ENCODE data around the gene WDTC1. TPM values are rescaled to one million over a fixed set of nuclear protein-coding genes. Genes with fewer than 3 reads are reported as not detected.

The WDTC1 gene
- total and polyA plus RNA-seq, 9 of the 15 experiments (the other 6 are each of a cell fraction or from before 2014, with no cell fraction given): 0.18 to 32.3 (median 8.8) TPM

DNA sequence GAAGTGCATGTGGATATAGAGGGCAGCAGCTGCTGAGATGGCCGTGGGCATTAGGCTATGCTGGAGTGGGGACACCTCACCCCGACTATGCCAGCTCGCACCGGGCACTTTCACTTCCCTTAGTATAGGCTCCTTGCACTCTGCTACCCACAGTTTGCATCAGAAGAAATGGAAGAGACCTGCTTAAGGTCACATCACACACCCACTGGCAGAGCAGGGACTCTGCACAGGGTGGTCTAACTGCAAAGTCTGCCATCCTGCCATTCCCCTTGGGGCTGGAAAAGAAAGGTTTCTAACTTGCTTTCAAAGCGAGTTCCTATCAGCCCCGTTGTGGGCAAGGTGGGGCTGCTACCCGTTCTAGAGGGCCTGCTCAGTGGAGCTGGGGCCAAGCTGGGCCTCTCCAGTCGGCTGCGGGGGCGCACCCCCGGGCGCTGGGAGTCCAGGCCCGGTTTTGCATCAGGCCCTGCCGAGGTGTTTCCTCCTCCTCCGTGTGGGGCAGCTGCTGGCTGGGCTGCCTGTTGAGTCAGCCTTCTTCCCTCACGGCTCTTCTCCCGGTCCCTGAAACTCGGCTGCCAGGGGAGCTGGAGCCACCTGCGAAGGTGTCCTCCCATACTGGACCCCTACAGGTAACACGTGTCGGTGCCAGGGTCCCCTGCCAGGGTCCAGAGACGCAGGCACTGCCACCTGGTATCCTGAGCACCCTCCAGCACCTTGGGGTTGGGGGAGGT is 107.3 kb downstream of the WDTC1 start, which contains the start of gene SYTL1:
TSS of gene SYTL1 (plus strand) at position 498 of the 728 bp plus-strand sequence. CDS start 3,313 bp downstream, outside the sequence.
- peaks cover 2% of the 10 kb centered on the region; the same call in 2 of the 3 replicates for H3K36me3 ChIP-seq (ENCODE audit: control insufficient read depth, insufficient read depth, low read length)
- H3K4me2 ChIP-seq (ENCODE audit: insufficient read depth, low read length): peak within 1 kb of the TSS; percentile 72
- DNase-seq (ENCODE audit: extremely low read depth in 1 of 4, low spot score in 3 of 4) (peak; percentile 72 to 82 (median 81)), ATAC-seq (peak; percentile 87), FAIRE-seq (no peak)
- H4K20me1 ChIP-seq (replicated peaks; ENCODE audit: control insufficient read depth, insufficient read depth, low read length): no peaks in the 10 kb centered on the region
- H3K79me2 ChIP-seq (ENCODE audit: control insufficient read depth, insufficient read depth, low read length): no peaks in the 10 kb centered on the region; the same call in 2 of the 3 replicates
- peak within 1 kb of the TSS; percentile 48; the same call in 2 of the 3 replicates for H3K27ac ChIP-seq (ENCODE audit: extremely low read depth, low read depth, low read length)
- CTCF ChIA-PET (ENCODE audit: low intra/inter-chr PET ratio): interaction anchor here (0.7 to 1.0 kb wide), 2 partner anchors 9 to 147 kb away, joined by 3 read pairs; no protein-coding TSS in a partner anchor
- no peaks in the 10 kb centered on the region for H3K9me1 ChIP-seq (ENCODE audit: control insufficient read depth, insufficient read depth, low read length)
- intact Hi-C loops (cut with micrococcal nuclease) (no loop called here), in situ Hi-C loops (cut with MboI) (no loop called here)
- H3K9me3 ChIP-seq (replicated peaks; ENCODE audit: control insufficient read depth, insufficient read depth, low read depth, low read length): no peaks in the 10 kb centered on the region
- 30% methylated on average over 19 of the region's 22 CpGs for WGBS (ENCODE audit: insufficient coverage, low coverage, missing lambda C conversion rate)
- peak within 1 kb of the TSS; percentile 79 for H2AFZ ChIP-seq (ENCODE audit: low read depth, low read length)
- H3K27me3 ChIP-seq (ENCODE audit: control insufficient read depth in 2 of 2, insufficient read depth in 2 of 2, low read length in 2 of 2): no peaks in the 10 kb centered on the region
- POLR2A ChIA-PET: interaction anchor here (0.6 to 2.0 kb wide), 7 partner anchors 9 to 122 kb away, joined by 3 to 14 read pairs (median 5); partner anchors contain the start of gene MAP3K6
- H3K4me1 ChIP-seq (replicated peaks in 1 of 2; ENCODE audit: control insufficient read depth in 2 of 2, insufficient read depth in 2 of 2, low read length in 2 of 2): peaks cover 24 to 31% of the 10 kb centered on the region in 2 experiments
- BruUV-seq (replicated peaks): no TSS peak
- H3K4me3 ChIP-seq: peak within 1 kb of the TSS; percentile 33
- H3K9ac ChIP-seq (ENCODE audit: insufficient read depth in 1 of 2, low read depth in 2 of 2, low read length in 2 of 2): peak within 1 kb of the TSS; percentile 33 to 87; a peak in 3 of 4 replicates
- no peak for TF ChIP-seq SMARCA4 (IDR thresholded peaks at IDR 0.05)
- TF ChIP-seq ZNF76 (CRISPR knock-in tag; IDR thresholded peaks at IDR 0.05; ENCODE audit: borderline replicate concordance): 0 out of 2 replicates have a peak, but pooled peaks have one; percentile 45
- TF ChIP-seq NFXL1 (CRISPR knock-in tag; IDR thresholded peaks at IDR 0.05): no peak
- no peak for TF ChIP-seq SAFB (IDR thresholded peaks at IDR 0.05; ENCODE audit: borderline replicate concordance, low read depth, low read length)
- TF ChIP-seq RBM14 (IDR thresholded peaks at IDR 0.05; ENCODE audit: borderline replicate concordance, insufficient read depth, low read depth, low read length): no peak
- TF ChIP-seq ZNF274 (IDR thresholded peaks at IDR 0.05; ENCODE audit: borderline replicate concordance, low read depth, low read length): no peak
- TF ChIP-seq, protein P1, sequence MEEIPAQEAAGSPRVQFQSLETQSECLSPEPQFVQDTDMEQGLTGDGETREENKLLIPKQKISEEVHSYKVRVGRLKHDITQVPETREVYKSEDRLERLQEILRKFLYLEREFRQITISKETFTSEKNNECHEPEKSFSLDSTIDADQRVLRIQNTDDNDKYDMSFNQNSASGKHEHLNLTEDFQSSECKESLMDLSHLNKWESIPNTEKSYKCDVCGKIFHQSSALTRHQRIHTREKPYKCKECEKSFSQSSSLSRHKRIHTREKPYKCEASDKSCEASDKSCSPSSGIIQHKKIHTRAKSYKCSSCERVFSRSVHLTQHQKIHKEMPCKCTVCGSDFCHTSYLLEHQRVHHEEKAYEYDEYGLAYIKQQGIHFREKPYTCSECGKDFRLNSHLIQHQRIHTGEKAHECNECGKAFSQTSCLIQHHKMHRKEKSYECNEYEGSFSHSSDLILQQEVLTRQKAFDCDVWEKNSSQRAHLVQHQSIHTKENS (CRISPR knock-in tag; IDR thresholded peaks at IDR 0.05): no peak
- TF ChIP-seq NBN (IDR thresholded peaks at IDR 0.05; ENCODE audit: low read depth): no peak
- TF ChIP-seq, protein P2, sequence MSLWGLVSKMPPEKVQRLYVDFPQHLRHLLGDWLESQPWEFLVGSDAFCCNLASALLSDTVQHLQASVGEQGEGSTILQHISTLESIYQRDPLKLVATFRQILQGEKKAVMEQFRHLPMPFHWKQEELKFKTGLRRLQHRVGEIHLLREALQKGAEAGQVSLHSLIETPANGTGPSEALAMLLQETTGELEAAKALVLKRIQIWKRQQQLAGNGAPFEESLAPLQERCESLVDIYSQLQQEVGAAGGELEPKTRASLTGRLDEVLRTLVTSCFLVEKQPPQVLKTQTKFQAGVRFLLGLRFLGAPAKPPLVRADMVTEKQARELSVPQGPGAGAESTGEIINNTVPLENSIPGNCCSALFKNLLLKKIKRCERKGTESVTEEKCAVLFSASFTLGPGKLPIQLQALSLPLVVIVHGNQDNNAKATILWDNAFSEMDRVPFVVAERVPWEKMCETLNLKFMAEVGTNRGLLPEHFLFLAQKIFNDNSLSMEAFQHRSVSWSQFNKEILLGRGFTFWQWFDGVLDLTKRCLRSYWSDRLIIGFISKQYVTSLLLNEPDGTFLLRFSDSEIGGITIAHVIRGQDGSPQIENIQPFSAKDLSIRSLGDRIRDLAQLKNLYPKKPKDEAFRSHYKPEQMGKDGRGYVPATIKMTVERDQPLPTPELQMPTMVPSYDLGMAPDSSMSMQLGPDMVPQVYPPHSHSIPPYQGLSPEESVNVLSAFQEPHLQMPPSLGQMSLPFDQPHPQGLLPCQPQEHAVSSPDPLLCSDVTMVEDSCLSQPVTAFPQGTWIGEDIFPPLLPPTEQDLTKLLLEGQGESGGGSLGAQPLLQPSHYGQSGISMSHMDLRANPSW (CRISPR knock-in tag; IDR thresholded peaks at IDR 0.05): no peak
- no peak for TF ChIP-seq SIX5 (IDR thresholded peaks at IDR 0.05; ENCODE audit: borderline replicate concordance in 1 of 2, insufficient read depth in 1 of 2, low read depth in 1 of 2, low read length in 2 of 2)
- TF ChIP-seq, protein P3, sequence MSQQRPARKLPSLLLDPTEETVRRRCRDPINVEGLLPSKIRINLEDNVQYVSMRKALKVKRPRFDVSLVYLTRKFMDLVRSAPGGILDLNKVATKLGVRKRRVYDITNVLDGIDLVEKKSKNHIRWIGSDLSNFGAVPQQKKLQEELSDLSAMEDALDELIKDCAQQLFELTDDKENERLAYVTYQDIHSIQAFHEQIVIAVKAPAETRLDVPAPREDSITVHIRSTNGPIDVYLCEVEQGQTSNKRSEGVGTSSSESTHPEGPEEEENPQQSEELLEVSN (IDR thresholded peaks at IDR 0.05; ENCODE audit: borderline replicate concordance in 1 of 2, extremely low read depth in 1 of 2, insufficient read depth in 1 of 2, insufficient read length in 1 of 2, low read depth in 1 of 2, low read length in 1 of 2, poor library complexity in 1 of 2, severe bottlenecking in 1 of 2): peak in 1 of 2 experiments; percentile 28
- TF ChIP-seq, protein P4, sequence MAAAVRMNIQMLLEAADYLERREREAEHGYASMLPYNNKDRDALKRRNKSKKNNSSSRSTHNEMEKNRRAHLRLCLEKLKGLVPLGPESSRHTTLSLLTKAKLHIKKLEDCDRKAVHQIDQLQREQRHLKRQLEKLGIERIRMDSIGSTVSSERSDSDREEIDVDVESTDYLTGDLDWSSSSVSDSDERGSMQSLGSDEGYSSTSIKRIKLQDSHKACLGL (CRISPR knock-in tag; IDR thresholded peaks at IDR 0.05; ENCODE audit: borderline replicate concordance, poor library complexity, severe bottlenecking): no peak
- TF ChIP-seq SMARCE1 (IDR thresholded peaks at IDR 0.05): peak; percentile 21; the same call in 1 of the 2 replicates
- TF ChIP-seq L3MBTL2 (IDR thresholded peaks at IDR 0.05): peak; percentile 42; the same call in 1 of the 2 replicates

Measured in K562 (cell line).